Measurements from ENCODE around the gene CDADC1.

Gene CDADC1

GRCh38 chr13:49304763-49305700 is 57.3 kb downstream of the CDADC1 start:
- DNase-seq (ENCODE audit: low spot score) = no peak
- Mint-ChIP-seq H3K27ac (no peak overlapping the region), H3K9me3 (no peaks in the 10 kb centered on the region), H3K4me1 (ENCODE audit: low read depth) (peaks cover 11% of the 10 kb centered on the region), H3K36me3 (ENCODE audit: low read depth) (no peaks in the 10 kb centered on the region), H3K27me3 (ENCODE audit: low read depth) (no peaks in the 10 kb centered on the region), H3K4me3 (no peak overlapping the region)

GRCh38 chr13:49305792-49306425 is 58.2 kb downstream of the CDADC1 start:
- no peaks in the 10 kb centered on the region for H3K27me3 Mint-ChIP-seq (ENCODE audit: low read depth)
- H3K4me3 Mint-ChIP-seq = no peak overlapping the region
- H3K4me1 Mint-ChIP-seq (ENCODE audit: low read depth) = peaks cover 11% of the 10 kb centered on the region
- H3K9me3 Mint-ChIP-seq = no peaks in the 10 kb centered on the region
- no peak overlapping the region for H3K27ac Mint-ChIP-seq
- no peaks in the 10 kb centered on the region for H3K36me3 Mint-ChIP-seq (ENCODE audit: low read depth)
- no peak for DNase-seq (ENCODE audit: low spot score)

GRCh38 chr13:49307365-49307764 is 59.6 kb downstream of the CDADC1 start:
- Mint-ChIP-seq H3K27me3 (ENCODE audit: low read depth) (no peaks in the 10 kb centered on the region), H3K27ac (no peak overlapping the region)
- no peak for DNase-seq (ENCODE audit: low spot score)

GRCh38 chr13:49308097-49308875 is 60.6 kb downstream of the CDADC1 start:
- H3K27ac Mint-ChIP-seq = no peak overlapping the region
- H3K4me1 Mint-ChIP-seq (ENCODE audit: low read depth) = no peaks in the 10 kb centered on the region
- no peak for DNase-seq (ENCODE audit: low spot score)
- no peaks in the 10 kb centered on the region for H3K36me3 Mint-ChIP-seq (ENCODE audit: low read depth)
- H3K4me3 Mint-ChIP-seq = no peak overlapping the region
- H3K27me3 Mint-ChIP-seq (ENCODE audit: low read depth) = no peaks in the 10 kb centered on the region
- H3K9me3 Mint-ChIP-seq = no peaks in the 10 kb centered on the region

More at GRCh38 chr13:49307365-49307764, 59.6 kb downstream of the CDADC1 start:
- Mint-ChIP-seq H3K4me3 (no peak overlapping the region), H3K36me3 (ENCODE audit: low read depth) (no peaks in the 10 kb centered on the region), H3K9me3 (no peaks in the 10 kb centered on the region), H3K4me1 (ENCODE audit: low read depth) (no peaks in the 10 kb centered on the region)

GRCh38 chr13:49308921-49309408 is 61.2 kb downstream of the CDADC1 start:
- no peak overlapping the region for H3K4me3 Mint-ChIP-seq
- no peaks in the 10 kb centered on the region for H3K27me3 Mint-ChIP-seq (ENCODE audit: low read depth)
- peaks cover 3% of the 10 kb centered on the region for H3K4me1 Mint-ChIP-seq (ENCODE audit: low read depth)

GRCh38 chr13:49310251-49310650 is 62.5 kb downstream of the CDADC1 start:
- Mint-ChIP-seq H3K27me3 (ENCODE audit: low read depth) (no peaks in the 10 kb centered on the region), H3K4me1 (ENCODE audit: low read depth) (peaks cover 3% of the 10 kb centered on the region), H3K27ac (no peak overlapping the region), H3K9me3 (no peaks in the 10 kb centered on the region), H3K36me3 (ENCODE audit: low read depth) (no peaks in the 10 kb centered on the region), H3K4me3 (no peak overlapping the region)
- DNase-seq (ENCODE audit: low spot score) = no peak

More at GRCh38 chr13:49308921-49309408, 61.2 kb downstream of the CDADC1 start:
- DNase-seq (ENCODE audit: low spot score) = no peak
- no peaks in the 10 kb centered on the region for H3K36me3 Mint-ChIP-seq (ENCODE audit: low read depth)
- no peaks in the 10 kb centered on the region for H3K9me3 Mint-ChIP-seq
- H3K27ac Mint-ChIP-seq = no peak overlapping the region

GRCh38 chr13:49311816-49312215 is 64.1 kb downstream of the CDADC1 start:
- no peaks in the 10 kb centered on the region for H3K36me3 Mint-ChIP-seq (ENCODE audit: low read depth)
- no peaks in the 10 kb centered on the region for H3K9me3 Mint-ChIP-seq
- no peaks in the 10 kb centered on the region for H3K27me3 Mint-ChIP-seq (ENCODE audit: low read depth)
- H3K27ac Mint-ChIP-seq = no peak overlapping the region
- H3K4me1 Mint-ChIP-seq (ENCODE audit: low read depth) = peaks cover 3% of the 10 kb centered on the region
- no peak for DNase-seq (ENCODE audit: low spot score)
- no peak overlapping the region for H3K4me3 Mint-ChIP-seq

GRCh38 chr13:49314344-49314882 is 66.7 kb downstream of the CDADC1 start:
- no peak overlapping the region for H3K4me3 Mint-ChIP-seq
- H3K9me3 Mint-ChIP-seq = no peaks in the 10 kb centered on the region
- H3K27me3 Mint-ChIP-seq (ENCODE audit: low read depth) = no peaks in the 10 kb centered on the region
- no peak overlapping the region for H3K27ac Mint-ChIP-seq
- H3K36me3 Mint-ChIP-seq (ENCODE audit: low read depth) = no peaks in the 10 kb centered on the region
- DNase-seq (ENCODE audit: low spot score) = no peak
- H3K4me1 Mint-ChIP-seq (ENCODE audit: low read depth) = peaks cover 3% of the 10 kb centered on the region

- DNase-seq (ENCODE audit: low spot score) = no peak
- Mint-ChIP-seq H3K27ac (no peak overlapping the region), H3K27me3 (ENCODE audit: low read depth) (no peaks in the 10 kb centered on the region), H3K9me3 (no peaks in the 10 kb centered on the region), H3K4me3 (no peak overlapping the region), H3K4me1 (ENCODE audit: low read depth) (peaks cover 3% of the 10 kb centered on the region), H3K36me3 (ENCODE audit: low read depth) (no peaks in the 10 kb centered on the region)
Observed at GRCh38 chr13:49315036-49315565, 67.4 kb downstream of the CDADC1 start.

GRCh38 chr13:49315756-49316482 is 68.2 kb downstream of the CDADC1 start:
- Mint-ChIP-seq H3K9me3 (no peaks in the 10 kb centered on the region), H3K27me3 (ENCODE audit: low read depth) (no peaks in the 10 kb centered on the region), H3K36me3 (ENCODE audit: low read depth) (no peaks in the 10 kb centered on the region), H3K4me1 (ENCODE audit: low read depth) (peaks cover 4% of the 10 kb centered on the region), H3K4me3 (no peak overlapping the region), H3K27ac (no peak overlapping the region)
- no peak for DNase-seq (ENCODE audit: low spot score)

- H3K27ac Mint-ChIP-seq = no peak overlapping the region
- no peak for DNase-seq (ENCODE audit: low spot score)
- no peaks in the 10 kb centered on the region for H3K9me3 Mint-ChIP-seq
- peaks cover 2% of the 10 kb centered on the region for H3K4me1 Mint-ChIP-seq (ENCODE audit: low read depth)
- no peaks in the 10 kb centered on the region for H3K36me3 Mint-ChIP-seq (ENCODE audit: low read depth)
- no peaks in the 10 kb centered on the region for H3K27me3 Mint-ChIP-seq (ENCODE audit: low read depth)
- no peak overlapping the region for H3K4me3 Mint-ChIP-seq
Observed at GRCh38 chr13:49319551-49319950, 71.8 kb downstream of the CDADC1 start.

GRCh38 chr13:49319951-49320350 is 72.2 kb downstream of the CDADC1 start:
- no peaks in the 10 kb centered on the region for H3K36me3 Mint-ChIP-seq (ENCODE audit: low read depth)
- no peaks in the 10 kb centered on the region for H3K27me3 Mint-ChIP-seq (ENCODE audit: low read depth)
- H3K4me3 Mint-ChIP-seq = no peak overlapping the region
- peaks cover 2% of the 10 kb centered on the region for H3K4me1 Mint-ChIP-seq (ENCODE audit: low read depth)
- no peak overlapping the region for H3K27ac Mint-ChIP-seq
- no peaks in the 10 kb centered on the region for H3K9me3 Mint-ChIP-seq
- no peak for DNase-seq (ENCODE audit: low spot score)

GRCh38 chr13:49320975-49321374 is 73.2 kb downstream of the CDADC1 start:
- Mint-ChIP-seq H3K4me1 (ENCODE audit: low read depth) (peaks cover 2% of the 10 kb centered on the region), H3K9me3 (no peaks in the 10 kb centered on the region), H3K36me3 (ENCODE audit: low read depth) (no peaks in the 10 kb centered on the region), H3K27me3 (ENCODE audit: low read depth) (no peaks in the 10 kb centered on the region), H3K4me3 (no peak overlapping the region), H3K27ac (no peak overlapping the region)
- no peak for DNase-seq (ENCODE audit: low spot score)
